Gastroesophageal sphincter (tissue), 4 donors: ENCODE results near the gene HLA-F. TPM values are rescaled to one million over a fixed set of nuclear protein-coding genes. Genes with fewer than 3 reads are reported as not detected.

Source experiments
- ATAC-seq: fragments of 150-250 bp; one replicate; pipeline ENCODE4 v1.9.1; 2016; ENCODE audit warnings: mild to moderate bottlenecking, moderate library complexity
- H3K27ac ChIP-seq, 4 donors: fragments of 200-600 bp; sonication (generic) in 3 of 4; 1 replicate in 3 of 4; 2 replicates in 1 of 4; pipeline ENCODE4 v1.5.1; 2016 to 2019
- H3K27me3 ChIP-seq: fragments of 200-600 bp; sonication (generic); one replicate; pipeline ENCODE4 v1.5.1; 2019
- H3K36me3 ChIP-seq, 2 donors: fragments of 200-600 bp; sonication (generic); one replicate each; pipeline ENCODE4 v1.5.1; 2019; ENCODE audit warnings: control low read depth in 1 of 2
- H3K4me1 ChIP-seq, 3 donors: fragments of 200-600 bp; sonication (generic); 1 replicate in 2 of 3; 2 replicates in 1 of 3; pipeline ENCODE4 v1.5.1; 2016 to 2019; ENCODE audit warnings: control low read depth in 2 of 3
- H3K4me3 ChIP-seq, 2 donors: fragments of 200-600 bp; sonication (generic); one replicate each; pipeline ENCODE4 v1.5.1; 2019; ENCODE audit warnings: mild to moderate bottlenecking in 1 of 2, moderate library complexity in 1 of 2
- H3K9me3 ChIP-seq, 3 donors: fragments of 200-600 bp; sonication (generic); one replicate each; pipeline ENCODE4 v1.5.1; 2017 to 2019; ENCODE audit warnings: control low read depth in 2 of 3
- EP300 ChIP-seq: sonication (generic); formaldehyde crosslinking; IDR thresholded peaks from one replicate; pipeline ENCODE4 v1.6.1; 2017; ENCODE audit warnings: antibody characterized with exemption, mild to moderate bottlenecking
- POLR2A ChIP-seq, 2 donors: fragments of 450-650 bp; IDR thresholded peaks; one replicate each; pipeline ENCODE4 v1.6.1; 2017; ENCODE audit warnings: antibody characterized with exemption in 2 of 2, mild to moderate bottlenecking in 2 of 2, moderate library complexity in 1 of 2
- POLR2AphosphoS5 ChIP-seq: sonication (generic); formaldehyde crosslinking; IDR thresholded peaks from one replicate; pipeline ENCODE4 v1.6.1; 2017; ENCODE audit warnings: antibody characterized with exemption
- WGBS, 2 donors: methylation state at CpG; one replicate each; pipeline ENCODE4 v1.1.5; 2018; ENCODE audit warnings: low coverage in 1 of 2; 5-methylcytosine and 5-hydroxymethylcytosine counted together
- total RNA-seq, 4 donors: library from RNA; depleted of rRNA; stranded (reverse); fragments of >200 nt; gene quantifications; one replicate each; pipeline ENCODE4 v1.1.0, GENCODE V29; 2016
- TF ChIP-seq, protein P1 (sequence below), 4 experiments: fragments of 200-600 bp in 2 of 4; fragments of 450-650 bp in 2 of 4; sonication (generic) in 1 of 4; IDR thresholded peaks; one replicate each; pipeline ENCODE4 v1.5.1; 2017 to 2019; ENCODE audit warnings: antibody characterized with exemption in 4 of 4, mild to moderate bottlenecking in 2 of 4, moderate library complexity in 2 of 4

Gene HLA-F
- total RNA-seq, 4 donors from 2014 or later, result 39.2 to 73.0 (median 46.4) TPM

DNA sequence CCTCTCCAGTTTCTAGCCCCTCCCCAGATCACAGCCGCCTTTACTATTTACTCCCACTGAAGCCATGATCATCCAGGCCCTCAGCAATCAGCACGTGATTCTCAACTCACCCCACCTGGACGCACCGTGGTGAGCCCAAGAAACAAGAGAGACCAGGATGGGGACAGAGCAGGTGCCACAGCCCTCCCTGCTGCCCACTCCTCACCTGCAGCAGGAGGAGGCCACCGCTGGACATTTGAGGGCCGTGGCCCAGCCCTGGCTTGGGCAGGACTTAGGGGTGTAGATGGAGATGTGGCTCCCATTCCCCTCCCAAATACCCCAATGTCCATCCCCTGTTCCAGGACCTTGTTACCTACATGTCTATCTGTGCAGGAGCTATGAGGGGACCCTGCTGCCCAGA, 20.3 kb downstream of the HLA-F start:
- no peak overlapping the region for H3K4me3 ChIP-seq
- no peak overlapping the region for H3K27ac ChIP-seq
- H3K4me1 ChIP-seq, result peaks cover 0 to 12% (median 7%) of the 10 kb centered on the region in 3 donors
- ATAC-seq, result no peak
- peaks cover 0 to 18% of the 10 kb centered on the region in 2 donors for H3K36me3 ChIP-seq
- no peaks in the 10 kb centered on the region for H3K9me3 ChIP-seq
- WGBS, 2 donors, result 87 to 88% methylated on average over 2 to 6 of the region's 6 CpGs
- no peaks in the 10 kb centered on the region for H3K27me3 ChIP-seq
- TF ChIP-seq POLR2A (IDR thresholded peaks at IDR 0.05) (no peak), POLR2AphosphoS5 (no peak), EP300 (no peak)
- TF ChIP-seq, protein P1, sequence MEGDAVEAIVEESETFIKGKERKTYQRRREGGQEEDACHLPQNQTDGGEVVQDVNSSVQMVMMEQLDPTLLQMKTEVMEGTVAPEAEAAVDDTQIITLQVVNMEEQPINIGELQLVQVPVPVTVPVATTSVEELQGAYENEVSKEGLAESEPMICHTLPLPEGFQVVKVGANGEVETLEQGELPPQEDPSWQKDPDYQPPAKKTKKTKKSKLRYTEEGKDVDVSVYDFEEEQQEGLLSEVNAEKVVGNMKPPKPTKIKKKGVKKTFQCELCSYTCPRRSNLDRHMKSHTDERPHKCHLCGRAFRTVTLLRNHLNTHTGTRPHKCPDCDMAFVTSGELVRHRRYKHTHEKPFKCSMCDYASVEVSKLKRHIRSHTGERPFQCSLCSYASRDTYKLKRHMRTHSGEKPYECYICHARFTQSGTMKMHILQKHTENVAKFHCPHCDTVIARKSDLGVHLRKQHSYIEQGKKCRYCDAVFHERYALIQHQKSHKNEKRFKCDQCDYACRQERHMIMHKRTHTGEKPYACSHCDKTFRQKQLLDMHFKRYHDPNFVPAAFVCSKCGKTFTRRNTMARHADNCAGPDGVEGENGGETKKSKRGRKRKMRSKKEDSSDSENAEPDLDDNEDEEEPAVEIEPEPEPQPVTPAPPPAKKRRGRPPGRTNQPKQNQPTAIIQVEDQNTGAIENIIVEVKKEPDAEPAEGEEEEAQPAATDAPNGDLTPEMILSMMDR (IDR thresholded peaks at IDR 0.05), result no peak

DNA sequence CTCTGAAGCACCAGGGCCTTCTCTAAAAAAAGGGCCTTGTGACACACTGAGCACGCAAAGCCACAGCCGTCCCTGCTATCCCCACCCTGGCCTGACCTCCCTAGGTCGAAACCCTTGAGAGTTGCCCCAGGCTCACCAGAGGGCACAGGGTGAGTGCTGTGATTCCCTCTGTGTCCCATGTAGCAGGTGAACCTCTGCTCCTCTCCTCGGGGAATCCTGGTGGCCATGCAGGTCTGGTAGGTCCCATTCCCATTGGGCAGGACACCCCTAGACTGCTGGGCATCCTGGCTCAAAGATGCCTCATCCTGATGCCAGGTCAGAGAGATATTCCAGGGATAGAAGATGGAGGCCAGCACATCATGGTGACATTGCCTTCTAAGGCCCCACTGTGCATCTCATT, 20.9 kb downstream of the HLA-F start:
- Histone ChIP-seq H3K27me3 (no peaks in the 10 kb centered on the region), H3K27ac (no peak overlapping the region), H3K4me3 (no peak overlapping the region), H3K9me3 (no peaks in the 10 kb centered on the region), H3K36me3 (peaks cover 0 to 18% of the 10 kb centered on the region in 2 donors), H3K4me1 (peaks cover 0 to 12% (median 7%) of the 10 kb centered on the region in 3 donors)
- ATAC-seq, result no peak
- TF ChIP-seq POLR2A (IDR thresholded peaks at IDR 0.05), result no peak
- TF ChIP-seq EP300, result no peak
- TF ChIP-seq POLR2AphosphoS5, result no peak
- TF ChIP-seq, protein P1 (IDR thresholded peaks at IDR 0.05), result no peak
- no CpG with 5 or more reads among the region's 4 CpGs for WGBS, 2 donors

DNA sequence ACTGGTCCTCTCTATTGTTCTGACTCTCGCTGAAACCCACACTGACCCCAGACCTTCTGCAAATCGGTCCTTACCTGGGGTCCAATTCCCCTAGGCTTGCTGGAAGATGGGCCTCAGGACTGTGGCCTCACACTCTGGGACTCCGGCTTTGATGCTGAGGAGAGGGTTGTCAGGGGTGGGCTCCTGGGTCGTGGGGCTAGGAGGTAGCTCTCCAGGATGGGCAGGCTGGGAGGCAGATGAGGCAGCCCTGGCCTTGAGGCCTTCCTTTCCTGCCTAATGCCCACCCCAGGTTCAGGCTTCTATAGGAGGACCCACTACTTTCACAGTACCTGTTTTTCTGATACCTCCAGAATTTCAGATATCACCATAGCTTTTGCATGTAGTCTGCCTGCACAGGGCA, 21.4 kb downstream of the HLA-F start:
- no CpG with 5 or more reads among the region's 4 CpGs for WGBS, 2 donors
- peaks cover 0 to 18% of the 10 kb centered on the region in 2 donors for H3K36me3 ChIP-seq
- TF ChIP-seq, protein P1 (IDR thresholded peaks at IDR 0.05), result no peak
- no peak for TF ChIP-seq POLR2A (IDR thresholded peaks at IDR 0.05)
- no peak for TF ChIP-seq POLR2AphosphoS5
- no peak for ATAC-seq
- H3K27me3 ChIP-seq, result no peaks in the 10 kb centered on the region
- H3K9me3 ChIP-seq, result no peaks in the 10 kb centered on the region
- H3K4me3 ChIP-seq, result no peak overlapping the region
- H3K27ac ChIP-seq, result no peak overlapping the region
- H3K4me1 ChIP-seq, result peaks cover 0 to 17% (median 9%) of the 10 kb centered on the region in 3 donors

DNA sequence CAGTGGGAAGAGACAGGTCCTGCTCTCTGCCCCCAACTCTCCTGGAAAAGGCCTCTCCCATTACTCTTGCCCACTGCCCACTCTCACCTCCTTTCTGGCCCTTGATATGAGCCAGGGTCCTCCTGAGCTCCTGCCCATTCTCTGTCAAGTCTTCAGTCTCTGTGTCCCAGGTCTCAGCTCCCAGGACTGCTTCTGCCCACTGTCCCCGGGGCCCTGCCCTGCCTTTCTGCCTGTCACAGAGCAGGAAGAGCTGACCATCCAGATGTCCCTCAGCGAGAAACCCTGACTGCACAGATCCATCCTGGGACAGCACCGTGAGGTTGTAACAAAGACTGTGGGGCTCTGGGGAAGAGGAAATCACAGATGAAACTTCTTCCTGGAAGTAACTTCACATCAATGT, 22.2 kb downstream of the HLA-F start:
- H3K27me3 ChIP-seq, result no peaks in the 10 kb centered on the region
- 20% methylated on average over 1 of the region's 3 CpGs; no CpG with 5 or more reads in 1 of the 2 donors for WGBS, 2 donors
- H3K36me3 ChIP-seq, result peaks cover 0 to 18% of the 10 kb centered on the region in 2 donors
- no peak overlapping the region for H3K4me3 ChIP-seq
- no peaks in the 10 kb centered on the region for H3K9me3 ChIP-seq
- TF ChIP-seq, protein P1 (IDR thresholded peaks at IDR 0.05), result no peak
- TF ChIP-seq POLR2AphosphoS5, result no peak
- H3K4me1 ChIP-seq, result peaks cover 0 to 23% (median 11%) of the 10 kb centered on the region in 3 donors
- H3K27ac ChIP-seq, result no peak overlapping the region
- ATAC-seq, result no peak

DNA sequence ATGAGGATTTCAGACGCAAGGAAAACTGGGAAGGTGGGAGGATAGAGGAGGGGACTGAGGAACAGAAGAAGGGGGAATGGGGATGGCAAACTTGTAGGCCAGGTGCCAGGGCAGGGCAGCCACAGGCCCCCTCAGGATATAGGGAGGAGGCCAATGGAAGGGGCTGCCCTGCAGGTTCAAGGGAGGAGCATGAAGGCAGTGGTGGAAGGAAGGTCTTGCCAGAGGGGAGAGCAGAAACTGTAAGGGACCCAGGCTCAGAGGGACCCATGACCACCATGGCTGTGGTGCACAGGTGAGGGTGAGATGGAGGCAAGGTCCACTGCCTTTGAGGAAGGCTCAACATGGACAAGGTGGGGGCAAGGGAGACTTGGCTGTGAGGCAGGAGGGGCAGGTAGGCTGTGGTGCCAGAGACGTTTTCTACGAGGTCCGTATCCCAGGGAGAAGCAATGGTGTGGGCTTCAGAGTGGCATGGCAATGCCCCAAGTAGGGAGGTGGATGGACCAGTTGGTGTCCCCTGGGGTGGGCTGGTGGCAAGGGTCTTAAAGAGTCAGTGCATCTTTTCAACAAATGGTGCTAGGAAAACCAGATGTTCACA, 22.7 kb downstream of the HLA-F start:
- Histone ChIP-seq H3K4me1 (peaks cover 0 to 25% (median 11%) of the 10 kb centered on the region in 3 donors), H3K36me3 (peaks cover 0 to 18% of the 10 kb centered on the region in 2 donors), H3K27ac (no peak overlapping the region), H3K4me3 (no peak overlapping the region), H3K27me3 (no peaks in the 10 kb centered on the region), H3K9me3 (no peaks in the 10 kb centered on the region)
- 67 to 76% methylated on average over 1 to 3 of the region's 4 CpGs for WGBS, 2 donors
- TF ChIP-seq POLR2AphosphoS5, result no peak
- ATAC-seq, result no peak
